Sigmoid colon (tissue), 4 donors: ENCODE data around the gene HDAC8.

Experiments used
- CTCF ChIP-seq, 4 experiments: fragments of 450-650 bp in 3 of 4; fragments of 200-600 bp in 1 of 4; IDR thresholded peaks; one replicate each; pipeline ENCODE4 v1.5.1; 2016 to 2019; ENCODE audit warnings: antibody characterized with exemption in 4 of 4, mild to moderate bottlenecking in 3 of 4, moderate library complexity in 2 of 4
- EP300 ChIP-seq, 4 donors: sonication (generic); formaldehyde crosslinking; IDR thresholded peaks; one replicate each; pipeline ENCODE4 v1.6.1; 2017; ENCODE audit warnings: antibody characterized with exemption in 4 of 4
- POLR2A ChIP-seq, 2 donors: fragments of 450-650 bp; IDR thresholded peaks; one replicate each; pipeline ENCODE4 v1.6.1; 2016; ENCODE audit warnings: antibody characterized with exemption in 2 of 2, mild to moderate bottlenecking in 2 of 2, moderate library complexity in 2 of 2
- POLR2AphosphoS5 ChIP-seq, 4 donors: sonication (generic); formaldehyde crosslinking; IDR thresholded peaks; one replicate each; pipeline ENCODE4 v1.6.1; 2017; ENCODE audit warnings: antibody characterized with exemption in 4 of 4

GRCh38 chrX:72477781-72478181 lies 94.9 kb downstream of the HDAC8 start:
- TF ChIP-seq CTCF (IDR thresholded peaks at IDR 0.05) (no peak), POLR2AphosphoS5 (IDR thresholded peaks at IDR 0.05) (no peak), POLR2A (IDR thresholded peaks at IDR 0.05) (no peak), EP300 (IDR thresholded peaks at IDR 0.05) (no peak)
